Suprapubic skin (tissue), 4 donors: ENCODE measurements around the gene EPSTI1. TPM values are rescaled to one million over a fixed set of nuclear protein-coding genes. Genes with fewer than 3 reads are reported as not detected.
"Not testable (repeated sequence)": the region's sequence is repeated elsewhere in the genome, so short reads cannot be mapped to it uniquely, and the experiment has no call there.

Experiments
- DNase-seq, 2 donors: peaks; one replicate each; pipeline ENCODE4 v3.0.0-alpha.2; 2019; ENCODE audit warnings: low spot score in 2 of 2
- H3K27ac ChIP-seq: fragments of 200-600 bp; sonication (generic); one replicate; pipeline ENCODE4 v1.5.1; 2019
- H3K27me3 ChIP-seq: fragments of 200-600 bp; sonication (generic); one replicate; pipeline ENCODE4 v1.5.1; 2019
- H3K36me3 ChIP-seq: fragments of 200-600 bp; sonication (generic); one replicate; pipeline ENCODE4 v1.5.1; 2019
- H3K4me1 ChIP-seq: fragments of 200-600 bp; sonication (generic); one replicate; pipeline ENCODE4 v1.5.1; 2019
- H3K4me3 ChIP-seq: fragments of 200-600 bp; sonication (generic); one replicate; pipeline ENCODE4 v1.5.1; 2019; ENCODE audit warnings: mild to moderate bottlenecking
- H3K9me3 ChIP-seq: fragments of 200-600 bp; sonication (generic); one replicate; pipeline ENCODE4 v1.5.1; 2019
- CTCF ChIP-seq, 2 donors: fragments of 200-600 bp in 1 of 2; fragments of 450-650 bp in 1 of 2; sonication (generic) in 1 of 2; IDR thresholded peaks; one replicate each; pipeline ENCODE4 v1.5.1; 2016 to 2019; ENCODE audit warnings: antibody characterized with exemption in 2 of 2, mild to moderate bottlenecking in 1 of 2, moderate library complexity in 1 of 2
- EP300 ChIP-seq: sonication (generic); formaldehyde crosslinking; IDR thresholded peaks from one replicate; pipeline ENCODE4 v1.6.1; 2017; ENCODE audit warnings: antibody characterized with exemption
- POLR2A ChIP-seq, 2 donors: fragments of 450-650 bp; IDR thresholded peaks; one replicate each; pipeline ENCODE4 v1.6.1; 2017; ENCODE audit warnings: antibody characterized with exemption in 2 of 2, mild to moderate bottlenecking in 2 of 2, moderate library complexity in 2 of 2
- POLR2AphosphoS5 ChIP-seq, 3 donors: sonication (generic); formaldehyde crosslinking; IDR thresholded peaks; one replicate each; pipeline ENCODE4 v1.6.1; 2017; ENCODE audit warnings: antibody characterized with exemption in 3 of 3
- WGBS: methylation state at CpG from one replicate; pipeline ENCODE4 v1.1.5; 2018; 5-methylcytosine and 5-hydroxymethylcytosine counted together
- total RNA-seq, 4 donors: library from RNA; depleted of rRNA; stranded (reverse); fragments of >200 nt; gene quantifications; one replicate each; pipeline ENCODE4 v1.1.0, GENCODE V29; 2016

Gene EPSTI1
- total RNA-seq, 4 donors from 2014 or later = 0.53 to 2.7 (median 1.1) TPM

GRCh38 chr13:42997381-42997780 lies 5.3 kb upstream of the EPSTI1 start:
- no peaks in the 10 kb centered on the region for H3K9me3 ChIP-seq
- TF ChIP-seq EP300 = no peak
- DNase-seq = no peak
- H3K4me1 ChIP-seq = peaks cover 3% of the 10 kb centered on the region
- no peak overlapping the region for H3K4me3 ChIP-seq
- no peak overlapping the region for H3K27ac ChIP-seq
- 91% methylated on average over 2 of the region's 2 CpGs for WGBS
- H3K27me3 ChIP-seq = no peaks in the 10 kb centered on the region
- no peaks in the 10 kb centered on the region for H3K36me3 ChIP-seq

GRCh38 chr13:42996584-42996983 lies 4.5 kb upstream of the EPSTI1 start:
- no peak for DNase-seq
- no peak for TF ChIP-seq EP300
- TF ChIP-seq POLR2A (IDR thresholded peaks at IDR 0.05) = no peak
- no peak for TF ChIP-seq CTCF (IDR thresholded peaks at IDR 0.05)
- TF ChIP-seq POLR2AphosphoS5 (IDR thresholded peaks at IDR 0.05) = no peak
- Histone ChIP-seq H3K27ac (no peak overlapping the region), H3K9me3 (no peaks in the 10 kb centered on the region), H3K4me1 (peaks cover 5% of the 10 kb centered on the region), H3K4me3 (no peak overlapping the region), H3K36me3 (no peaks in the 10 kb centered on the region), H3K27me3 (no peaks in the 10 kb centered on the region)
- 80% methylated on average over 3 of the region's 3 CpGs for WGBS

GRCh38 chr13:42994878-42995277 lies 2.8 kb upstream of the EPSTI1 start:
- Histone ChIP-seq H3K27me3 (no peaks in the 10 kb centered on the region), H3K27ac (no peak overlapping the region), H3K9me3 (no peaks in the 10 kb centered on the region), H3K4me3 (no peak overlapping the region), H3K36me3 (no peaks in the 10 kb centered on the region), H3K4me1 (peaks cover 16% of the 10 kb centered on the region)
- TF ChIP-seq POLR2A (IDR thresholded peaks at IDR 0.05) (no peak), EP300 (no peak), CTCF (IDR thresholded peaks at IDR 0.05) (no peak), POLR2AphosphoS5 (IDR thresholded peaks at IDR 0.05) (no peak)
- no peak for DNase-seq
- 100% methylated on average over 1 of the region's 1 CpG for WGBS

- Histone ChIP-seq H3K4me3 (peak overlapping the region; percentile 77), H3K4me1 (peaks cover 16% of the 10 kb centered on the region), H3K36me3 (no peaks in the 10 kb centered on the region), H3K27ac (peak overlapping the region; percentile 77), H3K27me3 (no peaks in the 10 kb centered on the region), H3K9me3 (no peaks in the 10 kb centered on the region)
- no peak for DNase-seq
- WGBS = 51% methylated on average over 4 of the region's 4 CpGs
- TF ChIP-seq EP300 (no peak), POLR2AphosphoS5 (IDR thresholded peaks at IDR 0.05) (no peak), POLR2A (IDR thresholded peaks at IDR 0.05) (no peak), CTCF (IDR thresholded peaks at IDR 0.05) (no peak)
Measured at GRCh38 chr13:42992764-42993122, 702 bp upstream of the EPSTI1 start.

DNA sequence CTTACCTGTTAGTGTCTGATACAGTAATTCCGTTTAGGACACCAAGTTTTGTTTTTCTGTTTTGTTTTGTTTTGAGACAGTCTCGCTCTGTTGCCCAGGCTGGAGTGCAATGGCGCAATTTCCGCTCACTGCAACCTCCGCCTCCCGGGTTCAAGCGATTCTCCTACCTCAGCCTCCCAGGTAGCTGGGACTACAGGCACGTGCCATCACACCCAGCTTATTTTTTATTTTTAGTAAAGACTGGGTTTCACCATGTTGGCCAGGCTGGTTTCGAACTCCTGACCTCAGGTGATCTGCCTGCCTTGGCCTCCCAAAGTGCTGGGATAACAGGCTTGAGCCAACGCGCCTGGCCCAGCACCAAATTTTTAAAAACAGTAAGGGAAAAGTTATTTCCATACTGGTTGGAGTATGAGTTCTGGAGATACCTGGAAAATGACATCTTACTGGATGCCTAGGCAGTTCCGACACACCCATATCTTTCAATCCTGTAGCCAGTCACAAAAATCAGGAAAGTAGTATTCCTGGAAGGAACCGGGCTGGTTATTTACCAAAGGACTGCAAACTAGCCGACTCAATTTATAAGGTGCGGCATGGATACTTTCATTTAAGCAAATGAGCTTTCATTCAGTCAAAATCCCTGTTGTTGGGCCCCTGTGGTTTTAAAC lies 676 bp downstream of the EPSTI1 start:
- not testable (repeated sequence) for H3K27me3 ChIP-seq, H3K9me3 ChIP-seq, DNase-seq, H3K36me3 ChIP-seq
- H3K27ac ChIP-seq = peak overlapping the region; percentile 77
- peaks cover 16% of the 10 kb centered on the region for H3K4me1 ChIP-seq
- 57% methylated on average over 15 of the region's 15 CpGs for WGBS
- H3K4me3 ChIP-seq = peak overlapping the region; percentile 77

GRCh38 chr13:42990291-42991232 lies 1.5 kb downstream of the EPSTI1 start:
- Histone ChIP-seq H3K4me3 (peak overlapping the region; percentile 77), H3K9me3 (no peaks in the 10 kb centered on the region), H3K27me3 (no peaks in the 10 kb centered on the region), H3K4me1 (peaks cover 24% of the 10 kb centered on the region), H3K36me3 (no peaks in the 10 kb centered on the region), H3K27ac (no peak overlapping the region)
- TF ChIP-seq EP300 (no peak), POLR2A (IDR thresholded peaks at IDR 0.05) (no peak), POLR2AphosphoS5 (IDR thresholded peaks at IDR 0.05) (no peak), CTCF (IDR thresholded peaks at IDR 0.05) (no peak)
- no peak for DNase-seq
- 65% methylated on average over 10 of the region's 10 CpGs for WGBS
